ENCODE data around the gene FZD10. TPM values are rescaled to one million over a fixed set of nuclear protein-coding genes. Genes with fewer than 3 reads are reported as not detected.

Gene FZD10
- total RNA-seq, 1 experiment from 2014 or later: not detected

DNA sequence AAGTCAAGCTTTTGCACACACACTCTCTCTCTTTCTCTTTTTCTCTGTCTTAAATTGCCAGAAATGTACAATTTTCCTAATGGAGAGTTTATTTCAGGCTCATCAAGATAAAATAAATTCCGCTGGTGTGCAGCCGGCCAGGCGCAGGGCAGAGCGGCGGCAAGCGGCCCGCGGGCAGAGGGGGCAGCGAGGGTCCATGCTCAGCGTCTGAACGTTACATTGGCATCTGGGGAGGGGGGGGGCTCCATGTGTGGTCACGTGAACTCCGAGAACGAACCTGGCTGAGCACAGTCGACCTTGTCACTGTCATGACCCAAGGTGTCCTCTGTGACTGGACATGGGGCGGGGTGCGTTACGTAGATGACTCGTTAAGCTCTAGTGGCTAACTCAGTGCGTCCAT, 23.8 kb upstream of the FZD10 start:
- no peaks in the 10 kb centered on the region for H3K9me3 ChIP-seq (ENCODE audit: control insufficient read depth, insufficient read depth, low read depth, low read length)
- in situ Hi-C loops (cut with HindIII; ENCODE audit: low pct_unique_long_range_greater_than_20kb, low sequenced_read_pairs): no loop called here
- H3K4me1 ChIP-seq (ENCODE audit: control insufficient read depth, insufficient read depth, low read length): no peaks in the 10 kb centered on the region
- POLR2A ChIA-PET: no interaction called here
- no peak for TF ChIP-seq SIN3A (IDR thresholded peaks at IDR 0.05; ENCODE audit: borderline replicate concordance, insufficient read depth, low read depth, low read length)
- TF ChIP-seq TCF7L2 (IDR thresholded peaks at IDR 0.05; ENCODE audit: low read depth, low read length): no peak
- TF ChIP-seq CTCF (IDR thresholded peaks at IDR 0.05): no peak
- intact Hi-C loops (cut with micrococcal nuclease; ENCODE audit: unreplicated experiment): no loop called here
- no TSS peak for BruUV-seq (replicated peaks)
- DNase-seq (ENCODE audit: low read depth, low spot score) (no peak), ATAC-seq (no peak)
- no peak overlapping the region for H3K27ac ChIP-seq (ENCODE audit: low read length)
- no peak overlapping the region for H3K4me3 ChIP-seq (ENCODE audit: low read depth in 2 of 2, low read length in 2 of 2)
- H3K27me3 ChIP-seq (ENCODE audit: control insufficient read depth, insufficient read depth, low read length): no peaks in the 10 kb centered on the region
- CTCF ChIA-PET: no interaction called here
- no peaks in the 10 kb centered on the region for H3K36me3 ChIP-seq (ENCODE audit: control insufficient read depth, insufficient read depth, low read length)

DNA sequence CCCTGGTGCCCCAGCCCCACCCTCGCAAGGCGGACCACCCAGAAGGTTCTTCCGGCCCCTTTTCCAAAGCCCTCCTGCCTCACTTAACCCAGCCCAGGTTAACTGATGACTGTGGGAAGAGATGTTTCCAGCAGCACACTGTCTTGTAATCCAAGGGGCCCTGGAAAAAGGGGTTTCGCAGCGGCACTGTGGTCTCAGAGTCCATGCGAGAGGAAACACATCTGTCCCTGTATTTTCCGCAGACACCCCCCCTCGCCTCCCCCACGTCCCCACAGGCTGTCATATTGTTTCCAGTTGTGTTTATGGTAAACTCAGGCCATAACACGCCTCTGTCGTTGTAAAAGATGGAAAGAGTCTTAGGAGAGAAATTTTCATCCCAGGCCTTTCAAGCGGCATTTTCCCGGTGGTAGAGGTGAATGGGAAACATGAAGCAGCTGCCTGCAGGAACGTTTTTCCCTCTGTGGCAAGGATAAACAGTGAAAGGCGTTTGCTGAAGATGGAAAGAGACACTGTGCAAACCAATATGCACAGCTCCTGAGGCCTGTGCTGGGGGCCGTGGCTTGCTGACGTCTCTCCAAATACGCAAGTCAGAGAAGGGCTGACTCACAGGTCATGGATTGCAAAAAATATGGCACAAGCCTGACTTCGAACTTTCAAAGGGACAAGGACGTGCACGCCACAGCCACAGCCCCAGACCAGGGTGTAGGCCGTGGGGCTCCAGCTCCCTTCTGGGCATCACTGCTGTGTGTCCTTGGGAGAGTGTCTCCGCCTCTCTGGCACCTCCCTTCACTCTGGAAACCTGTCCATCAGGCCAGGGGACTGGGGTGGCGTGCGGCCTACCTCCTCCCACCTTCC, 22.5 kb upstream of the FZD10 start:
- in situ Hi-C loops (cut with HindIII; ENCODE audit: low pct_unique_long_range_greater_than_20kb, low sequenced_read_pairs): no loop called here
- TF ChIP-seq POLR2AphosphoS5 (IDR thresholded peaks at IDR 0.05; ENCODE audit: low read depth, low read length): no peak
- no peak for TF ChIP-seq CTCF (IDR thresholded peaks at IDR 0.05)
- TF ChIP-seq TCF7L2 (IDR thresholded peaks at IDR 0.05; ENCODE audit: low read depth, low read length): no peak
- TF ChIP-seq, protein P1, sequence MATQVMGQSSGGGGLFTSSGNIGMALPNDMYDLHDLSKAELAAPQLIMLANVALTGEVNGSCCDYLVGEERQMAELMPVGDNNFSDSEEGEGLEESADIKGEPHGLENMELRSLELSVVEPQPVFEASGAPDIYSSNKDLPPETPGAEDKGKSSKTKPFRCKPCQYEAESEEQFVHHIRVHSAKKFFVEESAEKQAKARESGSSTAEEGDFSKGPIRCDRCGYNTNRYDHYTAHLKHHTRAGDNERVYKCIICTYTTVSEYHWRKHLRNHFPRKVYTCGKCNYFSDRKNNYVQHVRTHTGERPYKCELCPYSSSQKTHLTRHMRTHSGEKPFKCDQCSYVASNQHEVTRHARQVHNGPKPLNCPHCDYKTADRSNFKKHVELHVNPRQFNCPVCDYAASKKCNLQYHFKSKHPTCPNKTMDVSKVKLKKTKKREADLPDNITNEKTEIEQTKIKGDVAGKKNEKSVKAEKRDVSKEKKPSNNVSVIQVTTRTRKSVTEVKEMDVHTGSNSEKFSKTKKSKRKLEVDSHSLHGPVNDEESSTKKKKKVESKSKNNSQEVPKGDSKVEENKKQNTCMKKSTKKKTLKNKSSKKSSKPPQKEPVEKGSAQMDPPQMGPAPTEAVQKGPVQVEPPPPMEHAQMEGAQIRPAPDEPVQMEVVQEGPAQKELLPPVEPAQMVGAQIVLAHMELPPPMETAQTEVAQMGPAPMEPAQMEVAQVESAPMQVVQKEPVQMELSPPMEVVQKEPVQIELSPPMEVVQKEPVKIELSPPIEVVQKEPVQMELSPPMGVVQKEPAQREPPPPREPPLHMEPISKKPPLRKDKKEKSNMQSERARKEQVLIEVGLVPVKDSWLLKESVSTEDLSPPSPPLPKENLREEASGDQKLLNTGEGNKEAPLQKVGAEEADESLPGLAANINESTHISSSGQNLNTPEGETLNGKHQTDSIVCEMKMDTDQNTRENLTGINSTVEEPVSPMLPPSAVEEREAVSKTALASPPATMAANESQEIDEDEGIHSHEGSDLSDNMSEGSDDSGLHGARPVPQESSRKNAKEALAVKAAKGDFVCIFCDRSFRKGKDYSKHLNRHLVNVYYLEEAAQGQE (IDR thresholded peaks at IDR 0.05; ENCODE audit: insufficient read depth in 1 of 2, low read depth in 2 of 2, low read length in 1 of 2): no peak
- no peak for TF ChIP-seq SIN3A (IDR thresholded peaks at IDR 0.05; ENCODE audit: borderline replicate concordance, insufficient read depth, low read depth, low read length)
- DNase-seq (ENCODE audit: low read depth, low spot score): no peak
- ChIA-PET CTCF (no interaction called here), POLR2A (no interaction called here)
- Histone ChIP-seq H3K4me1 (ENCODE audit: control insufficient read depth, insufficient read depth, low read length) (no peaks in the 10 kb centered on the region), H3K27ac (ENCODE audit: low read length) (no peak overlapping the region), H3K9me3 (ENCODE audit: control insufficient read depth, insufficient read depth, low read depth, low read length) (no peaks in the 10 kb centered on the region), H3K36me3 (ENCODE audit: control insufficient read depth, insufficient read depth, low read length) (no peaks in the 10 kb centered on the region), H3K27me3 (ENCODE audit: control insufficient read depth, insufficient read depth, low read length) (no peaks in the 10 kb centered on the region), H3K4me3 (ENCODE audit: low read depth in 2 of 2, low read length in 2 of 2) (no peak overlapping the region)
- no TSS peak for BruUV-seq (replicated peaks)
- ATAC-seq: no peak
- intact Hi-C loops (cut with micrococcal nuclease; ENCODE audit: unreplicated experiment): no loop called here
